Left ventricle myocardium inferior (tissue), 1 donor: ENCODE measurements around the gene INPP5B. TPM values are rescaled to one million over a fixed set of nuclear protein-coding genes. Genes with fewer than 3 reads are reported as not detected.

Experiments used
- DNase-seq: peaks from one replicate; pipeline ENCODE4 v3.0.0-alpha.2; 2020
- H3K27ac ChIP-seq: fragments of 200-600 bp; replicated peaks from 2 replicates; pipeline ENCODE4 v1.8.0; 2021
- H3K27me3 ChIP-seq: fragments of 200-600 bp; 2 replicates; pipeline ENCODE4 v1.8.0; 2021; ENCODE audit warnings: low read depth
- H3K36me3 ChIP-seq: fragments of 200-600 bp; 2 replicates; pipeline ENCODE4 v1.8.0; 2021
- H3K4me1 ChIP-seq: fragments of 200-600 bp; 2 replicates; pipeline ENCODE4 v1.8.0; 2021
- H3K4me3 ChIP-seq: fragments of 200-600 bp; 2 replicates; pipeline ENCODE4 v1.8.0; 2021; ENCODE audit warnings: mild to moderate bottlenecking, moderate library complexity
- H3K9me3 ChIP-seq: fragments of 200-600 bp; replicated peaks from 2 replicates; pipeline ENCODE4 v1.8.0; 2021
- intact Hi-C: fragments of 100-400 bp; cut with micrococcal nuclease; formaldehyde crosslinking; loops from one replicate; pipeline ENCODE4 v1.11.0; 2022
- total RNA-seq: library from RNA; stranded (reverse); fragmentation: NEBNext Ultra II Directional; extraction: Animal tissue kit (Norgen Biotek cat#: 25700); gene quantifications from one replicate; pipeline ENCODE4 v1.2.1, GENCODE V29; 2021
- TF ChIP-seq, protein P1 (sequence below): fragments of 200-600 bp; IDR thresholded peaks from 2 replicates; pipeline ENCODE4 v1.8.0; 2021; ENCODE audit warnings: antibody characterized with exemption, mild to moderate bottlenecking, borderline replicate concordance
- donor health status: DM: no; HTN: yes; CAD: no; lungs with severe emphysema.

The INPP5B gene
- total RNA-seq, 1 donor from 2014 or later = 10.9 TPM

DNA sequence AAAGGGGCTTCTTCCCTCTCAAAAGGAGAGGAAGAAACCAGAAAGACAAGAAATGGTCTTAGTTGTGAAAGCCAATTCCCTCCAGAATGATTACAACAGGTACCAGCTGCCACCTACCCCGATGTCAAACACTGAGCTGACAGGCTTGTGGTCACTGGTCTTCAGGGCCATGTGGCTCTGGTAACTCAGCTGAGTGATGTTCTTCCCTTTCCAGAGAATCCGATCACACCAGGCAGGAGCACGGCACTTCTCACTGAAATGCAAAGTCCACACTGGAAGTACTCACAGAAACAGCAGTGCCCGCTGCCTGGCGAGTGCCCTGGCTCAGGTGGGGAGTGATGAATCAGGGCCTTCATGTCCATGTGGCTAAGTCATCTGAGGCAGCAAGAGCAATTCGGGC, 68.8 kb downstream of the INPP5B start:
- Histone ChIP-seq H3K36me3 (peaks cover 97% of the 10 kb centered on the region), H3K9me3 (no peaks in the 10 kb centered on the region), H3K4me3 (no peak overlapping the region), H3K27ac (no peak overlapping the region), H3K4me1 (no peaks in the 10 kb centered on the region), H3K27me3 (no peaks in the 10 kb centered on the region)
- DNase-seq = no peak
- TF ChIP-seq, protein P1, sequence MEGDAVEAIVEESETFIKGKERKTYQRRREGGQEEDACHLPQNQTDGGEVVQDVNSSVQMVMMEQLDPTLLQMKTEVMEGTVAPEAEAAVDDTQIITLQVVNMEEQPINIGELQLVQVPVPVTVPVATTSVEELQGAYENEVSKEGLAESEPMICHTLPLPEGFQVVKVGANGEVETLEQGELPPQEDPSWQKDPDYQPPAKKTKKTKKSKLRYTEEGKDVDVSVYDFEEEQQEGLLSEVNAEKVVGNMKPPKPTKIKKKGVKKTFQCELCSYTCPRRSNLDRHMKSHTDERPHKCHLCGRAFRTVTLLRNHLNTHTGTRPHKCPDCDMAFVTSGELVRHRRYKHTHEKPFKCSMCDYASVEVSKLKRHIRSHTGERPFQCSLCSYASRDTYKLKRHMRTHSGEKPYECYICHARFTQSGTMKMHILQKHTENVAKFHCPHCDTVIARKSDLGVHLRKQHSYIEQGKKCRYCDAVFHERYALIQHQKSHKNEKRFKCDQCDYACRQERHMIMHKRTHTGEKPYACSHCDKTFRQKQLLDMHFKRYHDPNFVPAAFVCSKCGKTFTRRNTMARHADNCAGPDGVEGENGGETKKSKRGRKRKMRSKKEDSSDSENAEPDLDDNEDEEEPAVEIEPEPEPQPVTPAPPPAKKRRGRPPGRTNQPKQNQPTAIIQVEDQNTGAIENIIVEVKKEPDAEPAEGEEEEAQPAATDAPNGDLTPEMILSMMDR = no peak
- intact Hi-C loops = no loop called here

DNA sequence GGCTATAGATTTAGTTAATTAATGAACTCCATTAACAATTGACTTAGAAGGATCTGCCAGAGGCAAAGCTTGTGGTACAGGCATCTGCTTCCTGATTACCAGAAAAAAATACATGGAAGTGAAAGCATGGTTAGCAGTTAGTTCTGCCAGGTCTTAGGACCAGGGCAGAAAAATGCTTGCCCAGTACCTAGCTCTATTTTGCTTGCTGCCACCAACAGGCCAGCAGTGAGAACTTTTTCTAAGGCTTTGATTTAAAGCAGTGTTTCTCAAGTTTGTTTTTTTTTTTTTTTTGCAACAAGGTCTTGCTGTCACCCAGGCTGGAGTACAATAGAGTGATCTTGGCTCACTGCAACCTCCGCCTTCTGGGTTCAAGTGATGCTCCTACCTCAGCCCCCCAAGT, 71.0 kb downstream of the INPP5B start:
- H3K4me3 ChIP-seq = no peak overlapping the region
- H3K36me3 ChIP-seq = peaks cover 95% of the 10 kb centered on the region
- no peaks in the 10 kb centered on the region for H3K27me3 ChIP-seq
- H3K9me3 ChIP-seq = no peaks in the 10 kb centered on the region
- TF ChIP-seq, protein P1 = no peak
- H3K4me1 ChIP-seq = no peaks in the 10 kb centered on the region
- DNase-seq = no peak
- intact Hi-C loops = no loop called here
- H3K27ac ChIP-seq = no peak overlapping the region

DNA sequence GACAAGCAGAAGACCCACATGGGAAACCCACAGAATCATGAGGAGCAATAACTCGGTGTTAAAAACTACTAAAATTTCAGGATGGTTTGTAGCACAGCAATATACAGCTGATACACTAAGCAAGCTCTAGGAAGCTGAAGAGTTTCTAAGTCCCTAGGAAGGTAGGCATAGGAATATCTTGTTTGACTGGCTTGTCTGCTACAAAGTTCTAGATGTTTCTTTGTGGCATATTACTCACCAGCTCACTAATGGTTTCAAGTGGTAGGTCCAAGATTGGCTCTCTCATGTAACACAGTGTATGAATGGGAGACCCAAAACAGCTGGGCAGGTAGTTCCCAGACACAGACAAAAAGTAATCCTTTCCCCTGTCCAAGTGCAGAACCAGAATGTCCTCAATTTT, 74.2 kb downstream of the INPP5B start:
- intact Hi-C loops = no loop called here
- Histone ChIP-seq H3K27me3 (no peaks in the 10 kb centered on the region), H3K4me1 (no peaks in the 10 kb centered on the region), H3K27ac (no peak overlapping the region), H3K4me3 (no peak overlapping the region), H3K9me3 (no peaks in the 10 kb centered on the region), H3K36me3 (peaks cover 96% of the 10 kb centered on the region)
- TF ChIP-seq, protein P1 = no peak
- DNase-seq = no peak

DNA sequence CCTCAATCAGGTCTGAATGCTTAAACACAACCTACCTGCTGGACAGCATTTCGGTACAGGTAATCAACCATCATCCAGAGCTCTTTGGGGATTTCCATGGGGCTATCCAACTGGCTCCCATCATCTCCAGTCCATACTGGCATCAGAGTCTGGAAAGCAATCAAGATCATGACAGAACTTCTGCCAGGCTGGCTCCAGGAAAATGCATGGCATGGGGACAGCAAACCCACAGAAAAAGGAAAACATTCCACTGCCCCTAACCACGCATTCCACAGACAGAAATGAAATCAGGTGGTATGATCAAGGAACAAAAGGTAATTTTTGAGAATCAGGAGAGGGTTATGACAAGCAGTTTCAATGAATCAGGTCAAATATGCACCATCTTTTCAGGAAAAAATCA, 78.4 kb downstream of the INPP5B start:
- intact Hi-C loops = no loop called here
- H3K27ac ChIP-seq = no peak overlapping the region
- no peak overlapping the region for H3K4me3 ChIP-seq
- H3K9me3 ChIP-seq = no peaks in the 10 kb centered on the region
- no peaks in the 10 kb centered on the region for H3K4me1 ChIP-seq
- peaks cover 94% of the 10 kb centered on the region for H3K36me3 ChIP-seq
- no peaks in the 10 kb centered on the region for H3K27me3 ChIP-seq
- no peak for DNase-seq
- TF ChIP-seq, protein P1 = no peak

DNA sequence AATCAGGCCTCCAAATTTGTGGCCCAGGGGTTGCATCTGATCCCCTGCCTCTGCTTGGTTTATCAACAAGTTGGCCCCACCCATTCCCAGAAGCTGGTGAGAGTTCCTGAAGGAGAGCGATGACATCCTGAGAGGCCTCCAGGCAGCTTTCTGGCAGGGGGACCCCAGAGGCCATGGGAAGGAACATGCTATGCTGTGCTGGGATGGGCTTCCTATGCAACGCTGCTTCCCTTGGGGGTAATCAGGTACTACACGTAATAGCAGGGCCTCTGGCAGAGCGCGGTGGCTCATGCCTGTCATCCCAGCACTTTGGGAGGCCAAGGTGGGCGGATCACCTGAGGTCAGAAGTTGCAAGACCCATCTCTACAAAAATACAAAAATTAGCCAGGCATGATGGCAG, 79.1 kb downstream of the INPP5B start:
- peaks cover 94% of the 10 kb centered on the region for H3K36me3 ChIP-seq

More for the DNA sequence above, 79.1 kb downstream of the INPP5B start:
- Histone ChIP-seq H3K27me3 (no peaks in the 10 kb centered on the region), H3K27ac (no peak overlapping the region), H3K9me3 (no peaks in the 10 kb centered on the region), H3K4me1 (no peaks in the 10 kb centered on the region), H3K4me3 (no peak overlapping the region)
- TF ChIP-seq, protein P1 = no peak
- no peak for DNase-seq
- intact Hi-C loops = no loop called here
